ENCODE measurements around the gene GBA2.

- TF ChIP-seq CTCF (conservative IDR thresholded peaks at IDR 0.05; ENCODE audit: low read depth in 2 of 2) (no peak), EZH2phosphoT487 (IDR thresholded peaks at IDR 0.05; ENCODE audit: unreplicated experiment) (no peak), REST (IDR thresholded peaks at IDR 0.05; ENCODE audit: unreplicated experiment) (no peak), POLR2AphosphoS5 (IDR thresholded peaks at IDR 0.05; ENCODE audit: low read depth) (no peak)
These were observed 46.3 kb downstream of the GBA2 start for GRCh38 chr9:35702696-35703095.

Measured in GM23338 (cell line).